IMR-90 (cell line): ENCODE data around the gene TBRG4. TPM values are rescaled to one million over a fixed set of nuclear protein-coding genes. Genes with fewer than 3 reads are reported as not detected.

Experiments
- ATAC-seq: fragments of 200-7000 bp; cut with Tn5 transposase; 2 replicates; pipeline ENCODE4 v1.9.1; 2020; ENCODE audit warnings: low read depth, mild to moderate bottlenecking, moderate library complexity
- BruUV-seq: library from RNA; stranded (reverse); fragments of 400-500 nt; replicated peaks from 2 replicates; lab custom pipeline; 2021; lab: Mats Ljungman, UMichigan
- CTCF ChIA-PET: fragments of 300-600 bp; formaldehyde crosslinking; extraction: SDS; loops from one replicate; lab custom pipeline; 2021; ENCODE audit warnings: antibody characterized with exemption; lab: Yijun Ruan, JAX
- POLR2A ChIA-PET: fragments of 300-600 bp; sonication (Branson Sonifier 250); formaldehyde crosslinking; loops from one replicate; lab custom pipeline; 2022; ENCODE audit warnings: antibody characterized with exemption; ENCODE audit not compliant: unreplicated experiment; lab: Charles Lee
- DNase-seq: peaks from one replicate; pipeline ENCODE4 v3.0.0; 2013
- H2AFZ ChIP-seq: replicated peaks from 2 replicates; pipeline ENCODE3; 2013; ENCODE audit warnings: low read length, mild to moderate bottlenecking; ENCODE audit not compliant: poor library complexity
- H2AK5ac ChIP-seq: 2 replicates; pipeline ENCODE4 v1.6.1; 2013; ENCODE audit warnings: low read depth, low read length, inconsistent platforms
- H2AK9ac ChIP-seq: replicated peaks from 2 replicates; pipeline ENCODE3; 2013; ENCODE audit warnings: mild to moderate bottlenecking, low read depth, low read length, moderate library complexity; ENCODE audit not compliant: poor library complexity
- H2BK120ac ChIP-seq: 2 replicates; pipeline ENCODE4 v1.6.1; 2013; ENCODE audit warnings: low read depth, low read length, inconsistent platforms
- H2BK15ac ChIP-seq: 3 replicates; pipeline ENCODE4 v1.6.1; 2013; ENCODE audit warnings: low read depth, low read length, inconsistent platforms
- H2BK20ac ChIP-seq: 2 replicates; pipeline ENCODE4 v1.6.1; 2013; ENCODE audit warnings: low read depth, mild to moderate bottlenecking, inconsistent platforms, low read length, moderate library complexity
- H2BK5ac ChIP-seq: 2 replicates; pipeline ENCODE4 v1.6.1; 2013; ENCODE audit warnings: mild to moderate bottlenecking, low read depth, low read length, inconsistent platforms; ENCODE audit not compliant: poor library complexity, severe bottlenecking
- H3K14ac ChIP-seq: replicated peaks from 2 replicates; pipeline ENCODE4 v1.6.1; 2013; ENCODE audit warnings: low read depth, low read length, inconsistent platforms
- H3K18ac ChIP-seq: 2 replicates; pipeline ENCODE4 v1.6.1; 2013; ENCODE audit warnings: low read depth, low read length, control low read depth
- H3K23ac ChIP-seq: 2 replicates; pipeline ENCODE4 v1.6.1; 2013; ENCODE audit warnings: low read depth, low read length, inconsistent platforms
- H3K27ac ChIP-seq: 2 replicates; pipeline ENCODE4 v1.5.1; 2013; ENCODE audit warnings: mild to moderate bottlenecking, control low read depth, low read length; ENCODE audit not compliant: insufficient read depth
- H3K27me3 ChIP-seq: 2 replicates; pipeline ENCODE4 v1.6.1; 2013; ENCODE audit warnings: low read length; ENCODE audit not compliant: control insufficient read depth, insufficient read depth
- H3K36me3 ChIP-seq: 2 replicates; pipeline ENCODE4 v1.6.1; 2013; ENCODE audit warnings: low read length, mixed read lengths; ENCODE audit not compliant: control insufficient read depth, insufficient read depth
- H3K4ac ChIP-seq: 2 replicates; pipeline ENCODE4 v1.6.1; 2013; ENCODE audit warnings: low read depth, low read length, inconsistent platforms
- H3K4me1 ChIP-seq: 2 replicates; pipeline ENCODE4 v1.6.1; 2013; ENCODE audit warnings: low read length, mixed read lengths; ENCODE audit not compliant: control insufficient read depth, insufficient read depth
- H3K4me2 ChIP-seq: 2 replicates; pipeline ENCODE4 v1.6.1; 2013; ENCODE audit warnings: low read depth, mild to moderate bottlenecking, control low read depth, low read length, moderate library complexity
- H3K4me3 ChIP-seq: 2 replicates; pipeline ENCODE4 v1.5.1; 2013; ENCODE audit warnings: low read depth, mild to moderate bottlenecking, control low read depth, low read length, moderate library complexity; ENCODE audit not compliant: insufficient read depth
- H3K56ac ChIP-seq: 2 replicates; pipeline ENCODE4 v1.6.1; 2013; ENCODE audit warnings: low read length, inconsistent platforms; ENCODE audit not compliant: insufficient read depth; ENCODE audit errors: extremely low read depth
- H3K79me1 ChIP-seq, 2 experiments: 2 replicates each; pipeline ENCODE4 v1.6.1; 2013; ENCODE audit warnings: low read length in 2 of 2, inconsistent platforms in 1 of 2, low read depth in 1 of 2
- H3K9ac ChIP-seq: 2 replicates; pipeline ENCODE4 v1.6.1; 2013; ENCODE audit warnings: low read depth, low read length, control low read depth
- H3K9me1 ChIP-seq: 2 replicates; pipeline ENCODE4 v1.6.1; 2013; ENCODE audit warnings: low read length, inconsistent platforms; ENCODE audit not compliant: insufficient read depth
- H3K9me3 ChIP-seq: 2 replicates; pipeline ENCODE4 v1.6.1; 2013; ENCODE audit warnings: low read length; ENCODE audit not compliant: control insufficient read depth, insufficient read depth
- H4K20me1 ChIP-seq: 2 replicates; pipeline ENCODE4 v1.6.1; 2013; ENCODE audit warnings: low read length, inconsistent platforms; ENCODE audit not compliant: insufficient read depth
- H4K5ac ChIP-seq: 2 replicates; pipeline ENCODE4 v1.6.1; 2013; ENCODE audit warnings: mild to moderate bottlenecking, low read depth, low read length, control low read depth
- H4K8ac ChIP-seq, 2 experiments: 2 replicates each; pipeline ENCODE4 v1.6.1; 2013; ENCODE audit warnings: low read depth in 2 of 2, low read length in 2 of 2, control low read depth in 1 of 2, inconsistent platforms in 1 of 2
- H4K91ac ChIP-seq: 2 replicates; pipeline ENCODE4 v1.6.1; 2013; ENCODE audit warnings: low read depth, low read length, inconsistent platforms; ENCODE audit not compliant: insufficient read depth
- BHLHE40 ChIP-seq: fragments of 150-350 bp; IDR thresholded peaks from 2 replicates; pipeline ENCODE4 v1.6.1; 2016; ENCODE audit warnings: mild to moderate bottlenecking, low read depth, low read length
- CHD1 ChIP-seq: IDR thresholded peaks from 2 replicates; pipeline ENCODE4 v1.6.1; 2012; ENCODE audit warnings: low read depth, low read length, improper control_type of control experiment
- CTCF ChIP-seq: conservative IDR thresholded peaks from 2 replicates; pipeline ENCODE4 v1.5.1; 2012; ENCODE audit warnings: mild to moderate bottlenecking, low read depth, low read length, improper control_type of control experiment
- NFE2L2 ChIP-seq: fragments of 150-350 bp; IDR thresholded peaks from 2 replicates; pipeline ENCODE4 v1.6.1; 2016; ENCODE audit warnings: low read depth, mild to moderate bottlenecking, low read length
- POLR2A ChIP-seq: IDR thresholded peaks from 2 replicates; pipeline ENCODE4 v1.6.1; 2012; ENCODE audit warnings: mild to moderate bottlenecking, low read depth, low read length
- SMC3 ChIP-seq: fragments of 150-350 bp; IDR thresholded peaks from 2 replicates; pipeline ENCODE4 v1.6.1; 2016; ENCODE audit warnings: low read depth, mild to moderate bottlenecking, antibody characterized with exemption, low read length, moderate library complexity
- USF2 ChIP-seq: fragments of 150-350 bp; IDR thresholded peaks from 2 replicates; pipeline ENCODE4 v1.6.1; 2017; ENCODE audit warnings: mild to moderate bottlenecking, antibody characterized with exemption, low read length, low read depth
- WGBS, 2 experiments: methylation state at CpG; one replicate each; pipeline versions ENCODE4 v1.1.5 to v1.1.7; 2013; ENCODE audit warnings: missing lambda C conversion rate in 2 of 2; ENCODE audit not compliant: insufficient read length in 1 of 2; ENCODE audit errors: extremely low coverage in 2 of 2; 5-methylcytosine and 5-hydroxymethylcytosine counted together
- dilution Hi-C: fragments of 300-500 bp; cut with HindIII; formaldehyde crosslinking; loops from one replicate; pipeline ENCODE4 v1.14.3; 2018; ENCODE audit warnings: low sequenced_read_pairs; ENCODE audit not compliant: unreplicated experiment
- in situ Hi-C: fragments of 300-500 bp; cut with MboI; formaldehyde crosslinking; loops from 3 replicates; pipeline ENCODE4 v1.14.3; 2019; ENCODE audit warnings: low sequenced_read_pairs, inconsistent platforms, mixed read lengths
- intact Hi-C: fragments of 100-400 bp; cut with micrococcal nuclease; formaldehyde crosslinking; loops from 2 replicates; pipeline ENCODE4 v1.10.0; 2022
- polyA plus RNA-seq, 3 experiments: library from polyadenylated mRNA; depleted of rRNA; stranded (reverse); fragments of >200 nt; gene quantifications; 2 replicates each; pipeline ENCODE4 v1.2.3, GENCODE V29; 2012; ENCODE audit warnings: low replicate concordance in 1 of 3
- total RNA-seq: library from RNA; depleted of rRNA; stranded (reverse); fragments of >200 nt; gene quantifications from 2 replicates; pipeline ENCODE4 v1.2.3, GENCODE V29; 2012

TBRG4 gene
- total and polyA plus RNA-seq, 2 of the 4 experiments (the other 2 are of a cell fraction), result 71.6 to 77.6 TPM

- no peak for TF ChIP-seq POLR2A
Observed at GRCh38 chr7:45086331-45087065, 25.0 kb downstream of the TBRG4 start (continued).

- peaks cover 8% of the 10 kb centered on the region; the same call in 1 of the 2 replicates for H3K36me3 ChIP-seq
- H4K91ac ChIP-seq, result no peak overlapping the region
- no peak for ATAC-seq
- no peaks in the 10 kb centered on the region for H3K27me3 ChIP-seq
- H3K9me1 ChIP-seq, result peaks cover 7% of the 10 kb centered on the region
- H3K4me1 ChIP-seq, result peaks cover 3% of the 10 kb centered on the region; the same call in 1 of the 2 replicates
- no peak overlapping the region for H4K5ac ChIP-seq
- no peak overlapping the region for H3K14ac ChIP-seq
- H4K8ac ChIP-seq, result no peak overlapping the region
- no TSS peak for BruUV-seq
- no peak overlapping the region for H3K9ac ChIP-seq
- H4K20me1 ChIP-seq, result no peaks in the 10 kb centered on the region
- no peak overlapping the region for H2AK9ac ChIP-seq
- H3K4ac ChIP-seq, result no peak overlapping the region
- WGBS, 2 experiments, result 76% methylated on average over 12 of the region's 23 CpGs; no CpG with 5 or more reads in 1 of the 2 experiments
- dilution Hi-C loops (no loop called here), intact Hi-C loops (no loop called here), in situ Hi-C loops (no loop called here)
- H3K4me2 ChIP-seq, result no peak overlapping the region
- H2BK20ac ChIP-seq, result no peak overlapping the region
- no peak overlapping the region for H3K23ac ChIP-seq
- H2BK15ac ChIP-seq, result no peak overlapping the region
- no peak for DNase-seq
- TF ChIP-seq NFE2L2, result no peak
- no peak for TF ChIP-seq SMC3
- no peak for TF ChIP-seq BHLHE40
- no peak for TF ChIP-seq CHD1
- no peak for TF ChIP-seq USF2
- TF ChIP-seq CTCF, result no peak
- peaks cover 0 to 8% of the 10 kb centered on the region in 2 experiments; a peak in 1 of 4 replicates for H3K79me1 ChIP-seq
- ChIA-PET POLR2A (no interaction called here), CTCF (interaction anchor here (0.7 kb wide), 1 partner anchor 15 kb away, joined by 3 read pairs; no protein-coding TSS in a partner anchor)
- H2AK5ac ChIP-seq, result no peak overlapping the region
- no peak overlapping the region for H3K56ac ChIP-seq
- H3K27ac ChIP-seq, result no peak overlapping the region
- H3K4me3 ChIP-seq, result no peak overlapping the region
- no peak overlapping the region for H2AFZ ChIP-seq
- H3K9me3 ChIP-seq, result no peaks in the 10 kb centered on the region
- no peak overlapping the region for H3K18ac ChIP-seq
- H2BK5ac ChIP-seq, result no peak overlapping the region
- H2BK120ac ChIP-seq, result no peak overlapping the region
Observed at GRCh38 chr7:45085619-45086200, 25.8 kb downstream of the TBRG4 start.
